ENCODE results near the gene PLCD4. TPM values are rescaled to one million over a fixed set of nuclear protein-coding genes. Genes with fewer than 3 reads are reported as not detected.

PLCD4 gene
- total RNA-seq, 1 experiment from 2014 or later: 0.42 TPM

DNA sequence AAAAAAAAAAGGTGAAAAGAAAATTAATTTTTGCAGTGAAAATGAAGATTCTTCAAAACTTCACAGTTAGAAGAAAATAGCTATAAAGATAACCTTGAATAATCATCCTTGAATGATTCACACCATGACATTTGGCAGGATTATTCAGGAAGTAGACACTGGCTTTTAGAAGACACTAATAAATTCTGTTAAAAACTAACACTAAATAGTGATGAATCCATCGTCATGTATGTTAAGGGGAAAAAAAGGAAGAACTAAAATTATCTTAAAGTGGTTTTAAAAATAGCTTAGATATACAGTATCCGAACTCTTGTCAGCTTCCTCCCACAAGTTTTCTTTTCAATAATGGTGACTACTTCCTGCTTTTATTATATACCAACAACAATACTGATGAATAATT is 49.8 kb upstream of the PLCD4 start:
- Mint-ChIP-seq H3K4me3 (no peak overlapping the region), H3K27me3 (ENCODE audit: low read depth) (no peaks in the 10 kb centered on the region), H3K9me3 (peaks cover 0 to 4% of the 10 kb centered on the region in 2 experiments; a peak in 2 of 5 replicates), H3K27ac (no peak overlapping the region), H3K4me1 (peaks cover 11 to 18% of the 10 kb centered on the region in 2 experiments), H3K36me3 (ENCODE audit: insufficient read depth in 1 of 3, low read depth in 3 of 3) (peaks cover 43 to 67% (median 63%) of the 10 kb centered on the region in 3 experiments)
- H3K14ac ChIP-seq (ENCODE audit: insufficient read depth, low read length): no peak overlapping the region
- H4K5ac ChIP-seq (ENCODE audit: insufficient read length, low read depth, low read length): no peak overlapping the region
- H3T11ph ChIP-seq (ENCODE audit: low read length): no peak overlapping the region
- no peaks in the 10 kb centered on the region for H4K20me1 ChIP-seq (ENCODE audit: control insufficient read depth, insufficient read depth, insufficient read length)
- H2BK12ac ChIP-seq (ENCODE audit: insufficient read length, low read depth, low read length): no peak overlapping the region
- H3K56ac ChIP-seq (ENCODE audit: insufficient read length, low read depth, low read length): no peak overlapping the region
- H3K23me2 ChIP-seq (ENCODE audit: insufficient read length, low read depth, low read length, poor library complexity, severe bottlenecking): no peaks in the 10 kb centered on the region
- no peak overlapping the region for H2BK15ac ChIP-seq (ENCODE audit: low read depth, low read length)
- no peak overlapping the region for H2AK5ac ChIP-seq (ENCODE audit: insufficient read length, low read length)
- H3K23ac ChIP-seq (ENCODE audit: insufficient read length, low read depth, low read length): no peak overlapping the region
- no CpG with 5 or more reads among the region's 2 CpGs for WGBS (ENCODE audit: extremely low coverage, insufficient read length, low lambda C conversion rate)
- no peak overlapping the region for H3K27ac ChIP-seq (ENCODE audit: insufficient read length, low read depth, low read length)
- no peaks in the 10 kb centered on the region for H3K9me3 ChIP-seq (ENCODE audit: control insufficient read depth, low read depth, low read length)
- H2AFZ ChIP-seq (ENCODE audit: low read length): no peak overlapping the region
- peaks cover 5% of the 10 kb centered on the region for H3K79me1 ChIP-seq (ENCODE audit: insufficient read depth, low read depth, low read length, poor library complexity, severe bottlenecking)
- H2BK120ac ChIP-seq (ENCODE audit: low read depth, low read length, poor library complexity, severe bottlenecking): no peak overlapping the region
- H4K91ac ChIP-seq (ENCODE audit: insufficient read length, low read depth, low read length): no peak overlapping the region
- H3K4ac ChIP-seq (ENCODE audit: low read depth, low read length): no peak overlapping the region
- no peaks in the 10 kb centered on the region; the same call in 1 of the 2 replicates for H3K4me1 ChIP-seq (ENCODE audit: insufficient read depth, low read length)
- H3K79me2 ChIP-seq (ENCODE audit: insufficient read depth, low read length): no peaks in the 10 kb centered on the region
- H3K18ac ChIP-seq (ENCODE audit: insufficient read length, low read depth, low read length): no peak overlapping the region
- H3K9ac ChIP-seq (ENCODE audit: extremely low read depth, insufficient read length, low read length): no peak overlapping the region
- no peak overlapping the region for H2BK20ac ChIP-seq (ENCODE audit: low read depth, low read length, poor library complexity, severe bottlenecking)
- H3K4me2 ChIP-seq (ENCODE audit: insufficient read depth, insufficient read length, low read length): no peak overlapping the region
- TF ChIP-seq, protein P1, sequence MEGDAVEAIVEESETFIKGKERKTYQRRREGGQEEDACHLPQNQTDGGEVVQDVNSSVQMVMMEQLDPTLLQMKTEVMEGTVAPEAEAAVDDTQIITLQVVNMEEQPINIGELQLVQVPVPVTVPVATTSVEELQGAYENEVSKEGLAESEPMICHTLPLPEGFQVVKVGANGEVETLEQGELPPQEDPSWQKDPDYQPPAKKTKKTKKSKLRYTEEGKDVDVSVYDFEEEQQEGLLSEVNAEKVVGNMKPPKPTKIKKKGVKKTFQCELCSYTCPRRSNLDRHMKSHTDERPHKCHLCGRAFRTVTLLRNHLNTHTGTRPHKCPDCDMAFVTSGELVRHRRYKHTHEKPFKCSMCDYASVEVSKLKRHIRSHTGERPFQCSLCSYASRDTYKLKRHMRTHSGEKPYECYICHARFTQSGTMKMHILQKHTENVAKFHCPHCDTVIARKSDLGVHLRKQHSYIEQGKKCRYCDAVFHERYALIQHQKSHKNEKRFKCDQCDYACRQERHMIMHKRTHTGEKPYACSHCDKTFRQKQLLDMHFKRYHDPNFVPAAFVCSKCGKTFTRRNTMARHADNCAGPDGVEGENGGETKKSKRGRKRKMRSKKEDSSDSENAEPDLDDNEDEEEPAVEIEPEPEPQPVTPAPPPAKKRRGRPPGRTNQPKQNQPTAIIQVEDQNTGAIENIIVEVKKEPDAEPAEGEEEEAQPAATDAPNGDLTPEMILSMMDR (conservative IDR thresholded peaks at IDR 0.05): no peak
- DNase-seq: no peak
- H3K27me3 ChIP-seq (ENCODE audit: insufficient read depth, low read length): no peaks in the 10 kb centered on the region
- H2BK5ac ChIP-seq (ENCODE audit: insufficient read length, low read length): no peak overlapping the region
- H4K8ac ChIP-seq (replicated peaks; ENCODE audit: insufficient read length, low read depth, low read length): no peak overlapping the region
